ACHN (cell line): ENCODE measurements around the gene PTPRG.

Experiments used
- DNase-seq: peaks from one replicate; pipeline ENCODE4 v3.0.0-alpha.2; 2015
- in situ Hi-C: cut with HindIII; loops from 2 replicates; pipeline ENCODE4 v1.10.0; 2017; ENCODE audit warnings: low sequenced_read_pairs, low pct_ligation_motif_present, low pct_unique_long_range_greater_than_20kb

The PTPRG gene

GRCh38 chr3:61846488-61846887 lies 285.1 kb downstream of the PTPRG start:
- no peak for DNase-seq
- in situ Hi-C loops, result no loop called here

GRCh38 chr3:61847784-61848462 lies 286.6 kb downstream of the PTPRG start:
- no peak for DNase-seq
- in situ Hi-C loops, result no loop called here

GRCh38 chr3:61848885-61849284 lies 287.5 kb downstream of the PTPRG start:
- no peak for DNase-seq
- in situ Hi-C loops, result no loop called here

- in situ Hi-C loops, result no loop called here
- no peak for DNase-seq
Measured at GRCh38 chr3:61853912-61854311, 292.5 kb downstream of the PTPRG start.

GRCh38 chr3:61855211-61855610 lies 293.8 kb downstream of the PTPRG start:
- no peak for DNase-seq
- in situ Hi-C loops, result no loop called here

GRCh38 chr3:61857297-61857696 lies 295.9 kb downstream of the PTPRG start:
- no peak for DNase-seq
- in situ Hi-C loops, result no loop called here

GRCh38 chr3:61858054-61858453 lies 296.7 kb downstream of the PTPRG start:
- in situ Hi-C loops, result no loop called here
- DNase-seq, result peak; percentile 25

GRCh38 chr3:61861410-61861809 lies 300.0 kb downstream of the PTPRG start:
- no peak for DNase-seq
- in situ Hi-C loops, result no loop called here

- in situ Hi-C loops, result no loop called here
- no peak for DNase-seq
Measured at GRCh38 chr3:61862614-61863289, 301.4 kb downstream of the PTPRG start.

- DNase-seq, result no peak
- in situ Hi-C loops, result no loop called here
Measured at GRCh38 chr3:61863579-61863978, 302.2 kb downstream of the PTPRG start.

GRCh38 chr3:61864886-61865285 lies 303.5 kb downstream of the PTPRG start:
- in situ Hi-C loops, result no loop called here
- DNase-seq, result no peak

GRCh38 chr3:61865466-61866152 lies 304.2 kb downstream of the PTPRG start:
- no peak for DNase-seq
- in situ Hi-C loops, result no loop called here

GRCh38 chr3:61866153-61866542 lies 304.8 kb downstream of the PTPRG start:
- DNase-seq, result no peak
- in situ Hi-C loops, result no loop called here

GRCh38 chr3:61866961-61867461 lies 305.6 kb downstream of the PTPRG start:
- in situ Hi-C loops, result no loop called here
- no peak for DNase-seq

- no peak for DNase-seq
- in situ Hi-C loops, result no loop called here
Measured at GRCh38 chr3:61868499-61868898, 307.1 kb downstream of the PTPRG start.

GRCh38 chr3:61869371-61869770 lies 308.0 kb downstream of the PTPRG start:
- in situ Hi-C loops, result no loop called here
- DNase-seq, result no peak

- DNase-seq, result no peak
- in situ Hi-C loops, result no loop called here
Measured at GRCh38 chr3:61871644-61872043, 310.3 kb downstream of the PTPRG start.

GRCh38 chr3:61872077-61872706 lies 310.8 kb downstream of the PTPRG start:
- DNase-seq, result no peak
- in situ Hi-C loops, result no loop called here
